Natural killer cell (primary cell): ENCODE results near the gene YPEL2. TPM values are rescaled to one million over a fixed set of nuclear protein-coding genes. Genes with fewer than 3 reads are reported as not detected.

Source experiments
- ATAC-seq, 3 donors: fragments of 150-1000 bp in 2 of 3; fragments of 200-7000 bp in 1 of 3; cut with Tn5 transposase; 1 replicate in 1 of 3; 2 replicates in 2 of 3; pipeline ENCODE4 v1.10.0; 2021; ENCODE audit warnings: mild to moderate bottlenecking in 2 of 3, moderate library complexity in 2 of 3
- DNase-seq, 2 donors: peaks; one replicate each; pipeline versions ENCODE4 v3.0.0 to v3.0.0-alpha.2; 2013 to 2021; ENCODE audit warnings: mixed read lengths in 1 of 2
- H3K27ac ChIP-seq: one replicate; pipeline ENCODE4 v1.5.1; 2013; ENCODE audit warnings: mild to moderate bottlenecking, low read length
- H3K27me3 ChIP-seq: one replicate; pipeline ENCODE4 v1.6.1; 2013; ENCODE audit warnings: low read length; ENCODE audit not compliant: control insufficient read depth, insufficient read depth
- H3K36me3 ChIP-seq: one replicate; pipeline ENCODE4 v1.6.1; 2013; ENCODE audit warnings: low read length; ENCODE audit not compliant: control insufficient read depth, insufficient read depth
- H3K4me1 ChIP-seq: one replicate; pipeline ENCODE4 v1.6.1; 2013; ENCODE audit warnings: low read length; ENCODE audit not compliant: control insufficient read depth, insufficient read depth
- H3K4me3 ChIP-seq: one replicate; pipeline ENCODE4 v1.5.1; 2013; ENCODE audit warnings: low read length
- H3K9me3 ChIP-seq: one replicate; pipeline ENCODE4 v1.6.1; 2013; ENCODE audit warnings: low read length; ENCODE audit not compliant: control insufficient read depth, insufficient read depth
- H3K27ac Mint-ChIP-seq, 2 donors: one replicate each; pipeline ENCODE4 v1.8.0; 2022; ENCODE audit warnings: mild to moderate bottlenecking in 2 of 2, mixed read lengths in 2 of 2, moderate library complexity in 1 of 2
- H3K27me3 Mint-ChIP-seq, 2 donors: one replicate each; pipeline ENCODE4 v1.8.0; 2022; ENCODE audit warnings: low read depth in 2 of 2, mixed read lengths in 2 of 2
- H3K36me3 Mint-ChIP-seq: one replicate; pipeline ENCODE4 v1.8.0; 2022; ENCODE audit warnings: mixed read lengths
- H3K4me1 Mint-ChIP-seq, 2 donors: one replicate each; pipeline ENCODE4 v1.8.0; 2022; ENCODE audit warnings: mixed read lengths in 2 of 2
- H3K4me3 Mint-ChIP-seq: one replicate; pipeline ENCODE4 v1.8.0; 2022; ENCODE audit warnings: mild to moderate bottlenecking, moderate library complexity, mixed read lengths
- H3K9me3 Mint-ChIP-seq, 2 donors: one replicate each; pipeline ENCODE4 v1.8.0; 2022; ENCODE audit warnings: mixed read lengths in 2 of 2
- CTCF ChIP-seq: fragments of 200-600 bp; IDR thresholded peaks from one replicate; pipeline ENCODE4 v1.8.0; 2022; ENCODE audit warnings: antibody characterized with exemption
- WGBS: methylation state at CpG from one replicate; pipeline ENCODE4 v1.1.7; 2013; ENCODE audit warnings: missing lambda C conversion rate; ENCODE audit not compliant: insufficient coverage; 5-methylcytosine and 5-hydroxymethylcytosine counted together
- intact Hi-C: fragments of 100-400 bp; cut with micrococcal nuclease; formaldehyde crosslinking; loops from one replicate; pipeline ENCODE4 v1.14.2; 2022
- total RNA-seq, 4 donors: library from RNA; stranded (reverse); fragments of 120-200 nt in 1 of 4; gene quantifications; one replicate each; pipeline versions ENCODE4 v1.2.3 to v1.2.4, GENCODE V29; 2013 to 2022

YPEL2 gene
- total RNA-seq, 3 donors from 2014 or later (not counting 1 experiment from before 2014, with no cell fraction given), result 30.5 to 35.6 (median 33.5) TPM

GRCh38 chr17:59378675-59379074, 47.2 kb downstream of the YPEL2 start:
- H3K36me3 Mint-ChIP-seq, result no peaks in the 10 kb centered on the region
- 100% methylated on average over 1 of the region's 4 CpGs for WGBS
- no peak for TF ChIP-seq CTCF
- H3K4me3 Mint-ChIP-seq, result no peak overlapping the region
- H3K27ac Mint-ChIP-seq, result no peak overlapping the region
- H3K9me3 Mint-ChIP-seq, result no peaks in the 10 kb centered on the region
- no peak for ATAC-seq
- H3K4me1 Mint-ChIP-seq, result peaks cover 27 to 34% of the 10 kb centered on the region in 2 donors
- no peaks in the 10 kb centered on the region for H3K4me1 ChIP-seq
- H3K9me3 ChIP-seq, result no peaks in the 10 kb centered on the region
- no peak for DNase-seq
- no peaks in the 10 kb centered on the region for H3K27me3 Mint-ChIP-seq
- H3K4me3 ChIP-seq, result no peak overlapping the region
- intact Hi-C loops, result no loop called here
- no peaks in the 10 kb centered on the region for H3K27me3 ChIP-seq
- no peak overlapping the region for H3K27ac ChIP-seq
- H3K36me3 ChIP-seq, result no peaks in the 10 kb centered on the region

DNA sequence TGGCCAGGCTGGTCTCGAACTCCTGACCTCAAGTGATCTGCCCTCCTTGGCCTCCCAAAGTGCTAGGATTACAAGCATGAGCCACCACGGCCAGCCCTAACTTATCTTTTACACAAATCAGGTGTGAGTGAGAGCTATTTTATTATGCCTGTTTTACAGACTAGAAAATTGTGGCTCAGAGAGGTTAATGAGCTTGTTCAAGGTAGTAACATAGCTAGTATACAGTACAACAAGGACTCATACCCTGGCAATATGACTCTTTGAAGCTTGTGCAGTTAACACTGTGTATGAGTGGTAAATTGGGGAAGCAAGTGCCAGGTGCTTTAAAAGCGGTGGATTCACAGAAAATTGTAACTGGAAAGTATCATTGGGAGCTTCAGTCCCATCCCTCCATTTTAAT, 49.0 kb downstream of the YPEL2 start:
- H3K36me3 Mint-ChIP-seq, result no peaks in the 10 kb centered on the region
- H3K4me1 Mint-ChIP-seq, result peaks cover 14 to 21% of the 10 kb centered on the region in 2 donors
- H3K9me3 Mint-ChIP-seq, result no peaks in the 10 kb centered on the region
- H3K4me3 ChIP-seq, result no peak overlapping the region
- no peaks in the 10 kb centered on the region for H3K27me3 ChIP-seq
- no peaks in the 10 kb centered on the region for H3K9me3 ChIP-seq
- WGBS, result 82% methylated on average over 2 of the region's 3 CpGs
- no peak for TF ChIP-seq CTCF
- DNase-seq (no peak), ATAC-seq (no peak)
- no peak overlapping the region for H3K27ac Mint-ChIP-seq
- no peak overlapping the region for H3K27ac ChIP-seq
- no peak overlapping the region for H3K4me3 Mint-ChIP-seq
- intact Hi-C loops, result no loop called here
- H3K27me3 Mint-ChIP-seq, result no peaks in the 10 kb centered on the region
- no peaks in the 10 kb centered on the region for H3K4me1 ChIP-seq
- H3K36me3 ChIP-seq, result no peaks in the 10 kb centered on the region

- no peak for TF ChIP-seq CTCF
- WGBS, result 86% methylated on average over 8 of the region's 8 CpGs
- DNase-seq, result no peak
- no peaks in the 10 kb centered on the region for H3K27me3 ChIP-seq
- H3K27ac ChIP-seq, result no peak overlapping the region
- no peaks in the 10 kb centered on the region for H3K36me3 ChIP-seq
- Mint-ChIP-seq H3K9me3 (no peaks in the 10 kb centered on the region), H3K36me3 (no peaks in the 10 kb centered on the region), H3K4me1 (peaks cover 10 to 14% of the 10 kb centered on the region in 2 donors), H3K4me3 (no peak overlapping the region), H3K27me3 (no peaks in the 10 kb centered on the region), H3K27ac (no peak overlapping the region)
- intact Hi-C loops, result no loop called here
- H3K9me3 ChIP-seq, result no peaks in the 10 kb centered on the region
- no peak for ATAC-seq
- no peak overlapping the region for H3K4me3 ChIP-seq
- no peaks in the 10 kb centered on the region for H3K4me1 ChIP-seq
These were observed 50.5 kb downstream of the YPEL2 start for GRCh38 chr17:59381716-59382570.
